Measurements from ENCODE around the gene ZNF260. TPM values are rescaled to one million over a fixed set of nuclear protein-coding genes. Genes with fewer than 3 reads are reported as not detected.

Gene ZNF260
- total and polyA plus RNA-seq, 2 of the 13 experiments (the other 11 are each of a cell fraction or from before 2014, with no cell fraction given): 2.8 to 10.5 TPM

DNA sequence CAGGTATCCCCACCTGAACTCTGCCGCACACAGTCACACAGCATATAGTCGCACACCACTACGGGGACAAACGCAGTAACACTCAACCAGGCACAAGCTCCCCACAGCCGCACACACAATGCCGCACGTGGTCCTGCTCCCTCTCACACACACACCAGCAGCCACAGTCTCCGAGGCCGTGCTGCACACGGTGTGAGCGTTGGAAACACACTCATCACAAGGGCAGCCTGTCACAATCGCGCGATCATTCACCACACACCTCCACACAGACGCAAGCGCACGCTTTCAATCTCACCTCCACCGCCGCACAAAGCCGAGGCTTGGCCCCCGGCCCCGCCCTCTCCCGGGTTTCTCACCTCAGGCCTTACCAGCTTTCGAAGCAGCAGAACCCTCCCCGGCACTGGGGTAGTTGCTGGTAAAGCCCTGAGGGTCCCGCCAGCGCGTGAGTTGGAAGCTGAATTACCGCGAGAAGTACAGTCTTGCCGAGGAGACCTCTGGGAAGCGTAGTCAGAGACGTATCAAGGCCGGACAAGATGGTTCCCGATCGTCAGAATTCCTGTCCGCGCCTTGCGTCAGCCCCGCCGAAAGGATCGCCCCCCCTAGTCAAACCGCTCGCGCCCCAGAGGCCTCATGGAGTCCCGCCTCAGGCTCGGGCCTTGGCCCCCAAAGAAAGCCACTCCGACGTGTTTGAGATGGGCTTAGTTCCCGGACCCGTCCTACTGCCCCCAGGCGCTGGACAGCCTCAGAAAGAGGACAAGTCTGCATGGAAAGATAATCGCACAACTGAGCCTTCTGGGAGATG is 38.8 kb downstream of the ZNF260 start, which contains the start of gene ZNF566 (continued):
- TF ChIP-seq RBM39 (IDR thresholded peaks at IDR 0.05; ENCODE audit: low read depth, low read length, poor library complexity, severe bottlenecking) (no peak), REST (IDR thresholded peaks at IDR 0.05; ENCODE audit: borderline replicate concordance in 1 of 2, low read depth in 1 of 2, low read length in 2 of 2) (no peak), ZNF256 (CRISPR knock-in tag; conservative IDR thresholded peaks at IDR 0.05) (no peak), ZSCAN12 (CRISPR knock-in tag; IDR thresholded peaks at IDR 0.05) (no peak), IRF9 (CRISPR knock-in tag; IDR thresholded peaks at IDR 0.05; ENCODE audit: borderline replicate concordance) (peak; percentile 68; the same call in 1 of the 2 replicates), ZNF644 (CRISPR knock-in tag; IDR thresholded peaks at IDR 0.05; ENCODE audit: low read depth) (no peak), ZNF839 (CRISPR knock-in tag; IDR thresholded peaks at IDR 0.05; ENCODE audit: borderline replicate concordance) (no peak; the same call in 1 of the 2 replicates), NPAS2 (CRISPR knock-in tag; IDR thresholded peaks at IDR 0.05; ENCODE audit: borderline replicate concordance) (no peak)
- TF ChIP-seq, protein P1, sequence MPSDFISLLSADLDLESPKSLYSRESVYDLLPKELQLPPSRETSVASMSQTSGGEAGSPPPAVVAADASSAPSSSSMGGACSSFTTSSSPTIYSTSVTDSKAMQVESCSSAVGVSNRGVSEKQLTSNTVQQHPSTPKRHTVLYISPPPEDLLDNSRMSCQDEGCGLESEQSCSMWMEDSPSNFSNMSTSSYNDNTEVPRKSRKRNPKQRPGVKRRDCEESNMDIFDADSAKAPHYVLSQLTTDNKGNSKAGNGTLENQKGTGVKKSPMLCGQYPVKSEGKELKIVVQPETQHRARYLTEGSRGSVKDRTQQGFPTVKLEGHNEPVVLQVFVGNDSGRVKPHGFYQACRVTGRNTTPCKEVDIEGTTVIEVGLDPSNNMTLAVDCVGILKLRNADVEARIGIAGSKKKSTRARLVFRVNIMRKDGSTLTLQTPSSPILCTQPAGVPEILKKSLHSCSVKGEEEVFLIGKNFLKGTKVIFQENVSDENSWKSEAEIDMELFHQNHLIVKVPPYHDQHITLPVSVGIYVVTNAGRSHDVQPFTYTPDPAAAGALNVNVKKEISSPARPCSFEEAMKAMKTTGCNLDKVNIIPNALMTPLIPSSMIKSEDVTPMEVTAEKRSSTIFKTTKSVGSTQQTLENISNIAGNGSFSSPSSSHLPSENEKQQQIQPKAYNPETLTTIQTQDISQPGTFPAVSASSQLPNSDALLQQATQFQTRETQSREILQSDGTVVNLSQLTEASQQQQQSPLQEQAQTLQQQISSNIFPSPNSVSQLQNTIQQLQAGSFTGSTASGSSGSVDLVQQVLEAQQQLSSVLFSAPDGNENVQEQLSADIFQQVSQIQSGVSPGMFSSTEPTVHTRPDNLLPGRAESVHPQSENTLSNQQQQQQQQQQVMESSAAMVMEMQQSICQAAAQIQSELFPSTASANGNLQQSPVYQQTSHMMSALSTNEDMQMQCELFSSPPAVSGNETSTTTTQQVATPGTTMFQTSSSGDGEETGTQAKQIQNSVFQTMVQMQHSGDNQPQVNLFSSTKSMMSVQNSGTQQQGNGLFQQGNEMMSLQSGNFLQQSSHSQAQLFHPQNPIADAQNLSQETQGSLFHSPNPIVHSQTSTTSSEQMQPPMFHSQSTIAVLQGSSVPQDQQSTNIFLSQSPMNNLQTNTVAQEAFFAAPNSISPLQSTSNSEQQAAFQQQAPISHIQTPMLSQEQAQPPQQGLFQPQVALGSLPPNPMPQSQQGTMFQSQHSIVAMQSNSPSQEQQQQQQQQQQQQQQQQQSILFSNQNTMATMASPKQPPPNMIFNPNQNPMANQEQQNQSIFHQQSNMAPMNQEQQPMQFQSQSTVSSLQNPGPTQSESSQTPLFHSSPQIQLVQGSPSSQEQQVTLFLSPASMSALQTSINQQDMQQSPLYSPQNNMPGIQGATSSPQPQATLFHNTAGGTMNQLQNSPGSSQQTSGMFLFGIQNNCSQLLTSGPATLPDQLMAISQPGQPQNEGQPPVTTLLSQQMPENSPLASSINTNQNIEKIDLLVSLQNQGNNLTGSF (CRISPR knock-in tag; IDR thresholded peaks at IDR 0.05): peak; percentile 26; the same call in 1 of the 2 replicates
- TF ChIP-seq, protein P2, sequence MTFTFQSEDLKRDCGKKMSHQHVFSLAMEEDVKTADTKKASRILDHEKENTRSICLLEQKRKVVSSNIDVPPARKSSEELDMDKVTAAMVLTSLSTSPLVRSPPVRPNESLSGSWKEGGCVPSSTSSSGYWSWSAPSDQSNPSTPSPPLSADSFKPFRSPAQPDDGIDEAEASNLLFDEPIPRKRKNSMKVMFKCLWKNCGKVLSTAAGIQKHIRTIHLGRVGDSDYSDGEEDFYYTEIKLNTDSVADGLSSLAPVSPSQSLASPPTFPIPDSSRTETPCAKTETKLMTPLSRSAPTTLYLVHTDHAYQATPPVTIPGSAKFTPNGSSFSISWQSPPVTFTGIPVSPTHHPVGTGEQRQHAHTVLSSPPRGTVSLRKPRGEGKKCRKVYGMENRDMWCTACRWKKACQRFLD (CRISPR knock-in tag; IDR thresholded peaks at IDR 0.05; ENCODE audit: borderline replicate concordance): no peak
- TF ChIP-seq, protein P3, sequence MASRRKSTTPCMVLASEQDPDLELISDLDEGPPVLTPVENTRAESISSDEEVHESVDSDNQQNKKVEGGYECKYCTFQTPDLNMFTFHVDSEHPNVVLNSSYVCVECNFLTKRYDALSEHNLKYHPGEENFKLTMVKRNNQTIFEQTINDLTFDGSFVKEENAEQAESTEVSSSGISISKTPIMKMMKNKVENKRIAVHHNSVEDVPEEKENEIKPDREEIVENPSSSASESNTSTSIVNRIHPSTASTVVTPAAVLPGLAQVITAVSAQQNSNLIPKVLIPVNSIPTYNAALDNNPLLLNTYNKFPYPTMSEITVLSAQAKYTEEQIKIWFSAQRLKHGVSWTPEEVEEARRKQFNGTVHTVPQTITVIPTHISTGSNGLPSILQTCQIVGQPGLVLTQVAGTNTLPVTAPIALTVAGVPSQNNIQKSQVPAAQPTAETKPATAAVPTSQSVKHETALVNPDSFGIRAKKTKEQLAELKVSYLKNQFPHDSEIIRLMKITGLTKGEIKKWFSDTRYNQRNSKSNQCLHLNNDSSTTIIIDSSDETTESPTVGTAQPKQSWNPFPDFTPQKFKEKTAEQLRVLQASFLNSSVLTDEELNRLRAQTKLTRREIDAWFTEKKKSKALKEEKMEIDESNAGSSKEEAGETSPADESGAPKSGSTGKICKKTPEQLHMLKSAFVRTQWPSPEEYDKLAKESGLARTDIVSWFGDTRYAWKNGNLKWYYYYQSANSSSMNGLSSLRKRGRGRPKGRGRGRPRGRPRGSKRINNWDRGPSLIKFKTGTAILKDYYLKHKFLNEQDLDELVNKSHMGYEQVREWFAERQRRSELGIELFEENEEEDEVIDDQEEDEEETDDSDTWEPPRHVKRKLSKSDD (CRISPR knock-in tag; IDR thresholded peaks at IDR 0.05; ENCODE audit: low read depth): no peak

Data from HepG2 (cell line).